ENCODE data around the gene USP48.

USP48 gene

DNA sequence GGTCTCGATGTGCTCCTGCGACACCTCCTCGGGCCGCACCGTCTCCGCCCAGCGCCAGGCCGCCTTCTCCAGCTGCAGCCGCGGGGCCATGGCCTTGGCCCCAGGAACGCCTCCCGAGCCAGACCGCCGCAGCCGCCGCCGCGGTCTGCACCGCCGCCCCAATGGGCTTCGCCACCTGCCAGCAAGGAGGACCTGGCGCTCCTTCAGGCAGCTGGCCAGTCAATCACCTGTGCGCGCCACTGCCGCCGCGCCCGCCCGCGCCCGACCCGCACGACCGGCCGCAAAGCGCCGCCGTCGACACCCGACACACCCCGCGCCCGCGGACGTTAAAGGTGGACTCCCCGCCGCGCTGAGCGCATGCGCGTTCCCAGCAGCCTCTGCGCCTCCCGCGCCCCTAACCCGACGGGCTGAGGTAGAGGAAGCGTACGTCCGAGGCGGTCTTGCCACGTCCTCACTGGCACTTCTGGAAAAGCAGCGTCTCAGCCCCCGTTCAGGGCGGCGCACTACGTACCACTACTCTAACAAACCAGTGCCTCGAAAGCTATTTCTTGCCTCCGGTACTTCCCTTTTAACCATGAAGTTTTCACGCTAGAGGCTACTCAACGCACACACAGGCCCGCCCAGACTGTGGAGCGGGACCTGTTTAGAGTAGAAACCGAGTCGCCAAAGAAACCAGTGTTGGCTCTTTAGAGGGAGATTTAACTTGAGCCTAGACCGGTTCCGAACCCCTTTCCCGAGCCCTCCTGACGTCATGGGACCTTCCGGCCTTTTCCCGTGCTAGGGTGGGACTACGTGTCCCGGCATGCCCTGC lies at the start of gene USP48 (continued):
- TF ChIP-seq HOXA7 (CRISPR knock-in tag; IDR thresholded peaks at IDR 0.05; ENCODE audit: borderline replicate concordance): no peak
- TF ChIP-seq, protein P1, sequence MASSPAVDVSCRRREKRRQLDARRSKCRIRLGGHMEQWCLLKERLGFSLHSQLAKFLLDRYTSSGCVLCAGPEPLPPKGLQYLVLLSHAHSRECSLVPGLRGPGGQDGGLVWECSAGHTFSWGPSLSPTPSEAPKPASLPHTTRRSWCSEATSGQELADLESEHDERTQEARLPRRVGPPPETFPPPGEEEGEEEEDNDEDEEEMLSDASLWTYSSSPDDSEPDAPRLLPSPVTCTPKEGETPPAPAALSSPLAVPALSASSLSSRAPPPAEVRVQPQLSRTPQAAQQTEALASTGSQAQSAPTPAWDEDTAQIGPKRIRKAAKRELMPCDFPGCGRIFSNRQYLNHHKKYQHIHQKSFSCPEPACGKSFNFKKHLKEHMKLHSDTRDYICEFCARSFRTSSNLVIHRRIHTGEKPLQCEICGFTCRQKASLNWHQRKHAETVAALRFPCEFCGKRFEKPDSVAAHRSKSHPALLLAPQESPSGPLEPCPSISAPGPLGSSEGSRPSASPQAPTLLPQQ (tag by site-specific recombination; IDR thresholded peaks at IDR 0.05): 0 out of 2 replicates have a peak, but pooled peaks have one; percentile 47
- TF ChIP-seq GLI4 (tag by site-specific recombination; IDR thresholded peaks at IDR 0.05): 0 out of 2 replicates have a peak, but pooled peaks have one; percentile 57
- no peak for TF ChIP-seq ZNF514 (tag by site-specific recombination; IDR thresholded peaks at IDR 0.05)
- TF ChIP-seq ZSCAN16 (tag by site-specific recombination; IDR thresholded peaks at IDR 0.05): no peak
- 0 out of 2 replicates have a peak, but pooled peaks have one; percentile 34 for TF ChIP-seq ZNF785 (tag by site-specific recombination; IDR thresholded peaks at IDR 0.05)
- TF ChIP-seq ZNF623 (tag by site-specific recombination; IDR thresholded peaks at IDR 0.05): peak; percentile 24; the same call in 1 of the 2 replicates
- peak; percentile 74; the same call in 1 of the 2 replicates for TF ChIP-seq ZNF24 (tag by site-specific recombination; IDR thresholded peaks at IDR 0.05)
- TF ChIP-seq, protein P2, sequence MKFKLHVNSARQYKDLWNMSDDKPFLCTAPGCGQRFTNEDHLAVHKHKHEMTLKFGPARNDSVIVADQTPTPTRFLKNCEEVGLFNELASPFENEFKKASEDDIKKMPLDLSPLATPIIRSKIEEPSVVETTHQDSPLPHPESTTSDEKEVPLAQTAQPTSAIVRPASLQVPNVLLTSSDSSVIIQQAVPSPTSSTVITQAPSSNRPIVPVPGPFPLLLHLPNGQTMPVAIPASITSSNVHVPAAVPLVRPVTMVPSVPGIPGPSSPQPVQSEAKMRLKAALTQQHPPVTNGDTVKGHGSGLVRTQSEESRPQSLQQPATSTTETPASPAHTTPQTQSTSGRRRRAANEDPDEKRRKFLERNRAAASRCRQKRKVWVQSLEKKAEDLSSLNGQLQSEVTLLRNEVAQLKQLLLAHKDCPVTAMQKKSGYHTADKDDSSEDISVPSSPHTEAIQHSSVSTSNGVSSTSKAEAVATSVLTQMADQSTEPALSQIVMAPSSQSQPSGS (tag by site-specific recombination; IDR thresholded peaks at IDR 0.05; ENCODE audit: low read depth): peak; percentile 97
- TF ChIP-seq ZNF394 (tag by site-specific recombination; IDR thresholded peaks at IDR 0.05; ENCODE audit: borderline replicate concordance): peak; percentile 62
- TF ChIP-seq, protein P3, sequence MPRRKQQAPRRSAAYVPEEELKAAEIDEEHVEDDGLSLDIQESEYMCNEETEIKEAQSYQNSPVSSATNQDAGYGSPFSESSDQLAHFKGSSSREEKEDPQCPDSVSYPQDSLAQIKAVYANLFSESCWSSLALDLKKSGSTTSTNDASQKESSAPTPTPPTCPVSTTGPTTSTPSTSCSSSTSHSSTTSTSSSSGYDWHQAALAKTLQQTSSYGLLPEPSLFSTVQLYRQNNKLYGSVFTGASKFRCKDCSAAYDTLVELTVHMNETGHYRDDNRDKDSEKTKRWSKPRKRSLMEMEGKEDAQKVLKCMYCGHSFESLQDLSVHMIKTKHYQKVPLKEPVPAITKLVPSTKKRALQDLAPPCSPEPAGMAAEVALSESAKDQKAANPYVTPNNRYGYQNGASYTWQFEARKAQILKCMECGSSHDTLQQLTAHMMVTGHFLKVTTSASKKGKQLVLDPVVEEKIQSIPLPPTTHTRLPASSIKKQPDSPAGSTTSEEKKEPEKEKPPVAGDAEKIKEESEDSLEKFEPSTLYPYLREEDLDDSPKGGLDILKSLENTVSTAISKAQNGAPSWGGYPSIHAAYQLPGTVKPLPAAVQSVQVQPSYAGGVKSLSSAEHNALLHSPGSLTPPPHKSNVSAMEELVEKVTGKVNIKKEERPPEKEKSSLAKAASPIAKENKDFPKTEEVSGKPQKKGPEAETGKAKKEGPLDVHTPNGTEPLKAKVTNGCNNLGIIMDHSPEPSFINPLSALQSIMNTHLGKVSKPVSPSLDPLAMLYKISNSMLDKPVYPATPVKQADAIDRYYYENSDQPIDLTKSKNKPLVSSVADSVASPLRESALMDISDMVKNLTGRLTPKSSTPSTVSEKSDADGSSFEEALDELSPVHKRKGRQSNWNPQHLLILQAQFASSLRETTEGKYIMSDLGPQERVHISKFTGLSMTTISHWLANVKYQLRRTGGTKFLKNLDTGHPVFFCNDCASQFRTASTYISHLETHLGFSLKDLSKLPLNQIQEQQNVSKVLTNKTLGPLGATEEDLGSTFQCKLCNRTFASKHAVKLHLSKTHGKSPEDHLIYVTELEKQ (tag by site-specific recombination; IDR thresholded peaks at IDR 0.05; ENCODE audit: borderline replicate concordance): no peak; the same call in 1 of the 2 replicates
- no peak for TF ChIP-seq ZNF404 (tag by site-specific recombination; IDR thresholded peaks at IDR 0.05)
- TF ChIP-seq ZNF114 (tag by site-specific recombination; IDR thresholded peaks at IDR 0.05): no peak
- TF ChIP-seq, protein P4, sequence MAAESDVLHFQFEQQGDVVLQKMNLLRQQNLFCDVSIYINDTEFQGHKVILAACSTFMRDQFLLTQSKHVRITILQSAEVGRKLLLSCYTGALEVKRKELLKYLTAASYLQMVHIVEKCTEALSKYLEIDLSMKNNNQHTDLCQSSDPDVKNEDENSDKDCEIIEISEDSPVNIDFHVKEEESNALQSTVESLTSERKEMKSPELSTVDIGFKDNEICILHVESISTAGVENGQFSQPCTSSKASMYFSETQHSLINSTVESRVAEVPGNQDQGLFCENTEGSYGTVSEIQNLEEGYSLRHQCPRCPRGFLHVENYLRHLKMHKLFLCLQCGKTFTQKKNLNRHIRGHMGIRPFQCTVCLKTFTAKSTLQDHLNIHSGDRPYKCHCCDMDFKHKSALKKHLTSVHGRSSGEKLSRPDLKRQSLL (tag by site-specific recombination; IDR thresholded peaks at IDR 0.05): no peak
- TF ChIP-seq, protein P5, sequence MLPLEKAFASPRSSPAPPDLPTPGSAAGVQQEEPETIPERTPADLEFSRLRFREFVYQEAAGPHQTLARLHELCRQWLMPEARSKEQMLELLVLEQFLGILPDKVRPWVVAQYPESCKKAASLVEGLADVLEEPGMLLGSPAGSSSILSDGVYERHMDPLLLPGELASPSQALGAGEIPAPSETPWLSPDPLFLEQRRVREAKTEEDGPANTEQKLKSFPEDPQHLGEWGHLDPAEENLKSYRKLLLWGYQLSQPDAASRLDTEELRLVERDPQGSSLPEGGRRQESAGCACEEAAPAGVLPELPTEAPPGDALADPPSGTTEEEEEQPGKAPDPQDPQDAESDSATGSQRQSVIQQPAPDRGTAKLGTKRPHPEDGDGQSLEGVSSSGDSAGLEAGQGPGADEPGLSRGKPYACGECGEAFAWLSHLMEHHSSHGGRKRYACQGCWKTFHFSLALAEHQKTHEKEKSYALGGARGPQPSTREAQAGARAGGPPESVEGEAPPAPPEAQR (tag by site-specific recombination; IDR thresholded peaks at IDR 0.05): no peak
- TF ChIP-seq, protein P6, sequence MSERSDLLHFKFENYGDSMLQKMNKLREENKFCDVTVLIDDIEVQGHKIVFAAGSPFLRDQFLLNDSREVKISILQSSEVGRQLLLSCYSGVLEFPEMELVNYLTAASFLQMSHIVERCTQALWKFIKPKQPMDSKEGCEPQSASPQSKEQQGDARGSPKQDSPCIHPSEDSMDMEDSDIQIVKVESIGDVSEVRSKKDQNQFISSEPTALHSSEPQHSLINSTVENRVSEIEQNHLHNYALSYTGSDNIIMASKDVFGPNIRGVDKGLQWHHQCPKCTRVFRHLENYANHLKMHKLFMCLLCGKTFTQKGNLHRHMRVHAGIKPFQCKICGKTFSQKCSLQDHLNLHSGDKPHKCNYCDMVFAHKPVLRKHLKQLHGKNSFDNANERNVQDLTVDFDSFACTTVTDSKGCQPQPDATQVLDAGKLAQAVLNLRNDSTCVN (tag by site-specific recombination; optimal IDR thresholded peaks at IDR 0.05): peak; percentile 90
- no peak for TF ChIP-seq ZFP3 (tag by site-specific recombination; IDR thresholded peaks at IDR 0.05; ENCODE audit: low read depth)
- TF ChIP-seq ZNF302 (tag by site-specific recombination; IDR thresholded peaks at IDR 0.05; ENCODE audit: low read depth): no peak
- peak; percentile 98 for TF ChIP-seq ZNF335 (tag by site-specific recombination; conservative IDR thresholded peaks at IDR 0.05)
- TF ChIP-seq ZNF292 (tag by site-specific recombination; IDR thresholded peaks at IDR 0.05; ENCODE audit: borderline replicate concordance, low read depth): no peak
- peak; percentile 35 for TF ChIP-seq KLF1 (tag by site-specific recombination; IDR thresholded peaks at IDR 0.05)
- TF ChIP-seq, protein P7, sequence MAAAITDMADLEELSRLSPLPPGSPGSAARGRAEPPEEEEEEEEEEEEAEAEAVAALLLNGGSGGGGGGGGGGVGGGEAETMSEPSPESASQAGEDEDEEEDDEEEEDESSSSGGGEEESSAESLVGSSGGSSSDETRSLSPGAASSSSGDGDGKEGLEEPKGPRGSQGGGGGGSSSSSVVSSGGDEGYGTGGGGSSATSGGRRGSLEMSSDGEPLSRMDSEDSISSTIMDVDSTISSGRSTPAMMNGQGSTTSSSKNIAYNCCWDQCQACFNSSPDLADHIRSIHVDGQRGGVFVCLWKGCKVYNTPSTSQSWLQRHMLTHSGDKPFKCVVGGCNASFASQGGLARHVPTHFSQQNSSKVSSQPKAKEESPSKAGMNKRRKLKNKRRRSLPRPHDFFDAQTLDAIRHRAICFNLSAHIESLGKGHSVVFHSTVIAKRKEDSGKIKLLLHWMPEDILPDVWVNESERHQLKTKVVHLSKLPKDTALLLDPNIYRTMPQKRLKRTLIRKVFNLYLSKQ (tag by site-specific recombination; IDR thresholded peaks at IDR 0.05; ENCODE audit: borderline replicate concordance): no peak
- TF ChIP-seq ZNF214 (tag by site-specific recombination; IDR thresholded peaks at IDR 0.05; ENCODE audit: borderline replicate concordance): no peak
- TF ChIP-seq, protein P8, sequence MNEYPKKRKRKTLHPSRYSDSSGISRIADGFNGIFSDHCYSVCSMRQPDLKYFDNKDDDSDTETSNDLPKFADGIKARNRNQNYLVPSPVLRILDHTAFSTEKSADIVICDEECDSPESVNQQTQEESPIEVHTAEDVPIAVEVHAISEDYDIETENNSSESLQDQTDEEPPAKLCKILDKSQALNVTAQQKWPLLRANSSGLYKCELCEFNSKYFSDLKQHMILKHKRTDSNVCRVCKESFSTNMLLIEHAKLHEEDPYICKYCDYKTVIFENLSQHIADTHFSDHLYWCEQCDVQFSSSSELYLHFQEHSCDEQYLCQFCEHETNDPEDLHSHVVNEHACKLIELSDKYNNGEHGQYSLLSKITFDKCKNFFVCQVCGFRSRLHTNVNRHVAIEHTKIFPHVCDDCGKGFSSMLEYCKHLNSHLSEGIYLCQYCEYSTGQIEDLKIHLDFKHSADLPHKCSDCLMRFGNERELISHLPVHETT (tag by site-specific recombination; IDR thresholded peaks at IDR 0.05): peak; percentile 79
- TF ChIP-seq ZNF701 (tag by site-specific recombination; IDR thresholded peaks at IDR 0.05): no peak
